Stimulated activated naive CD8-positive, alpha-beta T cell treated with anti-CD3 and anti-CD28 coated beads, Interleukin-15, amount 100 ng/mL, for 72 hours (primary cell): Measurements from ENCODE around the gene NR5A2.

ENCODE experiments used
- ATAC-seq: fragments of 150-1000 bp; cut with Tn5 transposase; 2 replicates; pipeline ENCODE4 v1.10.0; 2021; ENCODE audit warnings: mild to moderate bottlenecking, moderate library complexity
- DNase-seq, 2 donors: peaks; one replicate each; pipeline ENCODE4 v3.0.0; 2021 to 2022
- H3K27ac Mint-ChIP-seq, 2 donors: one replicate each; pipeline ENCODE4 v1.8.0; 2022; ENCODE audit warnings: mild to moderate bottlenecking in 2 of 2, mixed read lengths in 2 of 2, moderate library complexity in 2 of 2
- H3K27me3 Mint-ChIP-seq: one replicate; pipeline ENCODE4 v1.8.0; 2022; ENCODE audit warnings: mixed read lengths
- H3K4me1 Mint-ChIP-seq: one replicate; pipeline ENCODE4 v1.8.0; 2022; ENCODE audit warnings: mild to moderate bottlenecking, mixed read lengths
- H3K4me3 Mint-ChIP-seq, 2 donors: one replicate each; pipeline ENCODE4 v1.8.0; 2022; ENCODE audit warnings: mild to moderate bottlenecking in 2 of 2, mixed read lengths in 2 of 2, moderate library complexity in 1 of 2
- H3K9me3 Mint-ChIP-seq, 2 donors: one replicate each; pipeline ENCODE4 v1.8.0; 2022; ENCODE audit warnings: mixed read lengths in 2 of 2

NR5A2 gene

DNA sequence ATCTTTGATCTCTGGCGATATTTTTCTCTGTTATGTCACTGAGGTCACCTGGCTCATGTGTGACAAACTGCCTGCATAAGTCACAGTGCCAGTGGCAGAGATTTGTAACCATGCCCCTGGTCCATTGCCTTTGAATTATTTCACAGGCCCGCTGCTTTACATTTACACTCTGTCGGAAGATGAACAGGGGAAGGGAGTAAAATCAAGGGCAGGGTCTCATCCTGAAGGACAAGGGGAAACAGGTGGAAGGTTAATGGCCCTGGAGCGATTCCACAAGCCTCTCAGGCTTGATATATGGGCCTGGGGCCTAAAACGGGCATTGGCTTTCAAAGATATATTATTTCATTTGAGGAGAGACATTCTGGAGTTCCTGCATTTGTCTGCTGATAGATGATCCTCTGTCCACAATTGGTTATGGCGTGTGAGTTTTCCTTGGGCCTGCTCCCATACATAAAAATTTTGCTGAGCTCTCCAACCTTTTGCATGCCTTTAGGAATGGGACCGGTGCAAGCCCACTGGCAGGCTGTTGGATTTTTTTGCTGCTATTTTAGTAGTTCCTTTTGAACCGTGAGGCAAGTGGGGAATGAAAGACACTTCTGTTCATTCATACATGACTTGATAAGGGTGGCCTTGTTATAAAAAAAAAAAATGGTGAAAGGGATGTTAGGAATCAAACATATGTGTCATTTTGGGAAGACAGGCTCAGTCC lies 51.9 kb downstream of the NR5A2 start:
- H3K27me3 Mint-ChIP-seq = peaks cover 28% of the 10 kb centered on the region
- H3K9me3 Mint-ChIP-seq = no peaks in the 10 kb centered on the region
- no peak overlapping the region for H3K4me3 Mint-ChIP-seq
- ATAC-seq = no peak
- DNase-seq = no peak
- no peak overlapping the region for H3K27ac Mint-ChIP-seq
- no peaks in the 10 kb centered on the region for H3K4me1 Mint-ChIP-seq

DNA sequence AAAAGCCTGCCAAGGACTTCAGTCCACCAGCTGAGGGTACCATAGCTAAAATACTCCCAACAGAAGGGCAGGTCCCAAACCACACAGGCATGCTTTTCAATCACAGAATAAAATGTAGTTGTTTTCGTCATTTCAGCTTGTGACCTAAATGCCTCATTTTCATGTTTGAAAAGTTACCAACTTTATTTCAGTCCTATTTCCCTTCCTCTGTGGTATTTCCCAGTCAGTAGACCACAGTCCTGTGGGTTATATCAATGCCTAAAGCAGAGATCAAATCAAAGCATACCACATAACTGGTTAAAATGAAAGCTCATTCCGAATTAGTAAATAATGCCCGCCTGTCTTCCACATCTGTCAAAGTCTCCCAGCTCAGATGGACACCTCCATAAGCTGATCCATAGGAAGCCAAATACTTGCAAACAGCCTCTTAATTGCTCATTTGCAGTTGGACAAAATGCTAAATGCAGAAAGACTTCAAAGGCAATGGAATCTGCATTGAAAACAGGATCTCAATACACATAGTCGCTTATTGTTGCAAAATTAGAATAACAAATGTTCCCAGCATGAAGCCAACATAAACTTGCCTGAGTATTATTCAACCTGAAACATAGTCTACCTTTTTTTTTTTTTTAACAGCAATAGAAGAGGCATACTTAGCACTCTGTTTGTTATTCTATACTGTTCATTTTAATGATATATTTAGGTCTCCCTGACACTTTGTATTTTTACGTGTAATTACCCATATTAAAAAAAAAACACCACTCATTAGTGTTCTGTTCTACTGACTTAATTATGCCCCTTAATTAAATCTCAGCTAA lies 53.9 kb downstream of the NR5A2 start:
- H3K9me3 Mint-ChIP-seq = no peaks in the 10 kb centered on the region
- no peaks in the 10 kb centered on the region for H3K4me1 Mint-ChIP-seq
- H3K27me3 Mint-ChIP-seq = peaks cover 24% of the 10 kb centered on the region

DNA sequence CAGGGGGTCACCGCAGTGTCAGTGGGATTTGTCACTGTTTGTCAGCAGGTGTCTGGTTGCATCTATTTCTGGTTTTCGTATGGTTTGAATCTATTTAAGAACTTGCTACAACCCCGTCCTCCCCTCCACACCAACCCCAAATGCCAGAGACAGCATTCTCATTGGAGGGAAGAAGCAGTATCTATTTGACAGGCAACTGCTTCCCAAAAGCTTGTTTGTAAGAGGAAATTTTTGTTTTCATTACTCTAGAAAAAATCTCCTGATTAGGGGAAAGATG lies 54.4 kb downstream of the NR5A2 start:
- peaks cover 24% of the 10 kb centered on the region for H3K27me3 Mint-ChIP-seq
- H3K4me1 Mint-ChIP-seq = no peaks in the 10 kb centered on the region
- ATAC-seq (no peak), DNase-seq (no peak)
- H3K9me3 Mint-ChIP-seq = no peaks in the 10 kb centered on the region
- no peak overlapping the region for H3K27ac Mint-ChIP-seq
- no peak overlapping the region for H3K4me3 Mint-ChIP-seq

More for the DNA sequence above, 53.9 kb downstream of the NR5A2 start:
- H3K27ac Mint-ChIP-seq = no peak overlapping the region
- H3K4me3 Mint-ChIP-seq = no peak overlapping the region
- no peak for ATAC-seq
- DNase-seq = no peak

DNA sequence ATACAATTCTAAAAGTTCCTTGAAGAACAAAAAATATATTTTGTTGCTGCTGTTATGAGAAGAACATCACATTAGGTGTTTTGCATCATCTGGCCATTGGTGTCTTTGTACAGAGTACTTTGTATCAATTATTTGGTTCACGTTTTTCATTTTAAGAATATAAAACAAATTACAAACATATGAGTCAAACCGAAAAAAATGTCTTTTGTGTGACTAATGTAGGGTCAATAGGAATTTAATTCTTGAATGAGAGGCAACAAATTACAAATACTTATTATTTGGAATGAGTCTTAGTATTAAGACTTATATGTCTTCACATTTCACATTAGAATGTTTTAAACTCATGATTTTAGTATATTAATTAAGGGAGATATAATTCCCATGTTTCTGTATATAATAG lies 54.8 kb downstream of the NR5A2 start:
- Mint-ChIP-seq H3K27me3 (peaks cover 24% of the 10 kb centered on the region), H3K4me1 (no peaks in the 10 kb centered on the region), H3K9me3 (no peaks in the 10 kb centered on the region), H3K27ac (no peak overlapping the region), H3K4me3 (no peak overlapping the region)
- DNase-seq (no peak), ATAC-seq (no peak)

DNA sequence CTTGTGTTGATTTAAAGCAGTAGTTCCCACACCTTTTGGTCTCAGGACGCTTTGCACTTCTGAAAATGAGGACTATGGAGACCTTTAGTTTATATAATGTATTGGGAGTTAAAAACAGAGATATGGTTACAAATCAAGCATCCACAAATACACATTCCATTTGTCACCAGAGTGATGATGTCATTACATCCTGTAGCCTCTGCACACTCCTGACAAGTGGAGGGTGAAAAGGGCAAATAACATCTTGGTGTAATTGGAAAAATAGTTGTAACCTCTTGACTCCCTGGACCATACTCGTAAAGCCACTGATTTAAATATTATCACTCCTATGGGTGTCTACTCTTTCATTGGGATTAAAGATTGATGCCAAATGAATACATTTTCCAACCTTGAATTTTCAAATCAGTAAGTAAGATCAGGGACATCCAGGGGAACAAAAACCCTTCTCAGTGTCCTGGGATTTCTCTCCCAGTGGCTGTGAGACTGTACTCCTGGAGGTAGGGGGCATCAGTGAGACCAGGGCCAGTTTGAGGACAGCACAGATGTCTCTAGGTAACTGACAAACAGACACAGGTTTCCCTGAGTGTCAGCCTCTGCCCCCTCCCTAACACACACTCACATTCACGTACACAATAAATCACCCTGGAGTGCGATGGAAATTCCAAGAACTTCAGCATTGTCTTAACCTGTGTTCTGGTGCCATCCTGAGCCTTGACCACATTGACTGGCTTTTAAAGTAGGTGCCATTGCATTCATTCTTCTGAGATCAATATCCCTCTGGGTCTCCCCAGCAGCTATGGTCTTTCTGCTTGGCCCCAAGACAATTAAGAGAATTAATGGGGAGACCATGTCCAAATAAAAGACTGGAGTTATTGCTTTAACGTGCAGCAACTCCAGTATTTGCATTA lies 63.0 kb downstream of the NR5A2 start:
- ATAC-seq = no peak
- no peaks in the 10 kb centered on the region for H3K9me3 Mint-ChIP-seq
- DNase-seq = no peak
- H3K4me3 Mint-ChIP-seq = no peak overlapping the region
- no peaks in the 10 kb centered on the region for H3K4me1 Mint-ChIP-seq
- H3K27ac Mint-ChIP-seq = no peak overlapping the region
- peaks cover 29% of the 10 kb centered on the region for H3K27me3 Mint-ChIP-seq

DNA sequence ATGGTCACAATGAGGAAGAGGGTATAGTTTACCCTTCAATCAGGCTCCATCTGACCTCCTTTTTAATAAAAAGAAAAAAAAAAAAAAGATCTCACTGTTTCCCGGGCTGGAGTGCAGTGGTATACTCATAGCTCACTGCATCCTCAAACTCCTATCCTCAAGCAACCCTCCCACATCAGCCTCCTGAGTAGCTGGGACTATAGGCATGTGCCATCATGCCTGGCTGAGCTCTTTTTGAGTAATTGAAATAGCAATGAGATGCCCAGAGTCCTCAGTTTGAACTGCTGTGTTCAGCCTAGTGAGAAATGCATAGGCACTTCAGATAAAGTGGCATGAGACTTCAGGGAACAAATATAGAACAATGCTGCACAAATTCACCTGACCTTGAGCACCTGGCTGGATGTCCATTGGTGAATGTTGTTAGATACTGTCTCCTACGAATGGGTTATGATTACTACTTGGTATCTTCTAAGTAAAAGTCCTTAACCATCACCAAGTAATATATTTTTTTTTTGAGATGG lies 67.6 kb downstream of the NR5A2 start:
- DNase-seq (no peak), ATAC-seq (no peak)

DNA sequence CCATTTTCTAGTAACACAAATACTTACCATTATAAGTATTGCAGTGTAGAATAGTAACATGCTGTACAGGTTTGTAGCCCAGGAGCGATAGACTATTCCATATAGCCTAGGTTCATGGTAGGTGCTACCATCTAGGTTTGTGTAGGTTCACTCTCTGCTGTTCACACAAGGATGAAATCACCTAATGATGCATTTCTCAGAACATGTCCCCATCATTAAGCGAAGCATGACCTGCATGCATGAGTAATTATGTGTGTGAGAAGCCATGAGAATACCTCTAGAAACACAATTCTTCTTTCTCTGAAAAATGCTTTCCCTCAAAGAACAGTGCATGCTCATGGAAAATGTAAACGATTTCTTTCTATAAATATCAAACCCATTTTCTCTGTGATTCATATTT lies 69.3 kb downstream of the NR5A2 start:
- Mint-ChIP-seq H3K27me3 (no peaks in the 10 kb centered on the region), H3K9me3 (no peaks in the 10 kb centered on the region), H3K4me3 (no peak overlapping the region), H3K4me1 (peaks cover 5% of the 10 kb centered on the region), H3K27ac (no peak overlapping the region)
- ATAC-seq = no peak
- no peak for DNase-seq

More for the DNA sequence above, 67.6 kb downstream of the NR5A2 start:
- Mint-ChIP-seq H3K27me3 (peaks cover 7% of the 10 kb centered on the region), H3K4me3 (no peak overlapping the region), H3K27ac (no peak overlapping the region), H3K9me3 (no peaks in the 10 kb centered on the region), H3K4me1 (peaks cover under 1% of the 10 kb centered on the region)

DNA sequence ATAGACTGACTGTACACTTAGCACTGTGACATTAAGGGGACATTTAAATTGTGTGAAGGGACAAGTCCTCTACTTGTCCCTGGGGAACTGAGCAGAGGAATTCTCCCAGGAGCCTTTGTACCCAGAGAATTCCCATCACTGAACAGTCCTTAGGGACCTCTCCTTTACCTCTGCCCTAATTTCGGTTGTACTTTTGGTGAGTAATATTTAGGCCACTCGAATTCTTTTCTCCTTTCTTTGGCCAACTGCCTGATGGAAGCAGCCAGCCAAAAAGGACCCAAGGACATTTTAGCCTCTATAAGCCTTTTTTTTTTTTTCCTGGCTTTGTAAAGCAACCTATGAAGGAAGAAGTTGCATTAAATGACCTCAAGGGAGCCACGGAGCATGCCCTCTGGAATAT lies 71.5 kb downstream of the NR5A2 start:
- Mint-ChIP-seq H3K4me1 (peaks cover 5% of the 10 kb centered on the region), H3K9me3 (no peaks in the 10 kb centered on the region), H3K27me3 (no peaks in the 10 kb centered on the region), H3K4me3 (no peak overlapping the region), H3K27ac (no peak overlapping the region)
- ATAC-seq = no peak
- DNase-seq = no peak

DNA sequence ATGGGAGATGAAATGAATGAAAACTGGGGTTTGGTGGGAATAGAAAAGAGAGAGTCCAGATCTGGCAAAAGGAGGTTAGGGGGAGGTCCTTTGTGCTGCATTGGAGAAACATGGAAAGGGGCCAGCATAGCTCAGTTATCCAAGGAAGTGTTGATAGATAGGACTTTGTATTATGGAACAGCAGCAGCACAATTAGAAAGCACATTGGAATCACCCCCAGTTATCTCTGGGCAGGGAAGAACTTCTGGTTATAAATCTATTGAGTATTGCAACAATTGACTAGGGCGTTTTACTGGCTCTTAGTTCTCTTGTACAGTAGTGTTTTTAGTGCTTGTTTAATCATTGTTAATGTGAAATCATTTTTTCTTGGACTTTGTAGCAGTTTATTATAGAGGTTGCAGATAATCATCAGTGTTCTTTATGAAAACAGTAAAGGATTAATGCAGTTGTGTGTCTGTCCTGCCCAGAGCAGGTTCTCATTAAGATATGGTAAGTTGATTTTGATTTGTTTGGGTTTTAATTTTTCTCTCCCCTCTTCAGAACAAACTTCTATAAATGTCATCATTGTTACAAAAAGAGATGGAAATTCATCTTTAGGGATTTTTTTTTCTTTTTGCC lies 76.6 kb downstream of the NR5A2 start:
- H3K27me3 Mint-ChIP-seq = no peaks in the 10 kb centered on the region
- DNase-seq (no peak), ATAC-seq (no peak)
- no peaks in the 10 kb centered on the region for H3K9me3 Mint-ChIP-seq
- peaks cover 9% of the 10 kb centered on the region for H3K4me1 Mint-ChIP-seq
- no peak overlapping the region for H3K27ac Mint-ChIP-seq
- H3K4me3 Mint-ChIP-seq = no peak overlapping the region

DNA sequence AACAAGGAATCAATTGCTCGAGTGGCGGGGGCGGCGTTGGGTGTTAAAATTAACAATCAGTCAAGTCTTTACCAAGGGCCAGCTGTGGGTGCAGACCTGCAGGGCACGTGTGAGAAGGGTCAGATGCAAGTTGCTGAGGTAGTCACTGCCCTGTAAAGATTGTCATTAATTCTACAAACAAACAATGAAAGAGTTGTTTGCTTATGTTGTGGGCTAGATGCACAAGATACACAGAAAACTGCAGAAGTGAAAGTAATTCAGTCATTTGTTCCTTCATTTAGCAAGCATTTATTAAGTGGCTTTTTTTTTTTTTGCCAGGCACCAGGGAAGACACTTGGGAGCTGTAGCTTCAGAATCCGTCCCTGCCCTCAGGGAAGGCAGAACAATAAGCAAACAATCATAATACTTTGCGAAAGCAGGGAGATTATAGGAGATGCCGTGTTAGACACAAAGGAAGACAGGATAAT lies 79.5 kb downstream of the NR5A2 start:
- no peak overlapping the region for H3K4me3 Mint-ChIP-seq
- ATAC-seq (no peak), DNase-seq (no peak)
- H3K9me3 Mint-ChIP-seq = no peaks in the 10 kb centered on the region
- peaks cover 4% of the 10 kb centered on the region for H3K4me1 Mint-ChIP-seq
- no peaks in the 10 kb centered on the region for H3K27me3 Mint-ChIP-seq
- H3K27ac Mint-ChIP-seq = peak overlapping the region in 1 of 2 donors; percentile 60

DNA sequence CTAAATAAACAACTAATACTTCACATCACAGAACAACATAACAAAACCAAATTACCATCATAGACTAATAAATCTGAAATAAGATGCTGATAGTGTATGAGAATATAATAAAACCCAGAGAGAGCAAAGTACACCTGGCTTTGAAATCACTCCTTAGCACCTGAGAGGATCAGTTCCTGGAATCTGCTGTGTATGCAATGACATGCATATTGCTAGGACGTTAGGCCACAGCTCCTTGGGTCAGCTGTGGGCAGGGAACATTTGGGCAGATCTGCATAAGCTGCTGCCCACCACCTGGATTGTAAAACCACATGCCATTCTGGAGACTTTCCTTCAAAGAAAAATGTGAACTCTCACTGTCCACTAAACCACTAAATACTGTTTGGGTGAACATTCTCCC lies 81.1 kb downstream of the NR5A2 start:
- Mint-ChIP-seq H3K9me3 (no peaks in the 10 kb centered on the region), H3K27ac (no peak overlapping the region), H3K27me3 (peaks cover 12% of the 10 kb centered on the region), H3K4me1 (peaks cover 4% of the 10 kb centered on the region), H3K4me3 (no peak overlapping the region)
- ATAC-seq = no peak
- DNase-seq = no peak

DNA sequence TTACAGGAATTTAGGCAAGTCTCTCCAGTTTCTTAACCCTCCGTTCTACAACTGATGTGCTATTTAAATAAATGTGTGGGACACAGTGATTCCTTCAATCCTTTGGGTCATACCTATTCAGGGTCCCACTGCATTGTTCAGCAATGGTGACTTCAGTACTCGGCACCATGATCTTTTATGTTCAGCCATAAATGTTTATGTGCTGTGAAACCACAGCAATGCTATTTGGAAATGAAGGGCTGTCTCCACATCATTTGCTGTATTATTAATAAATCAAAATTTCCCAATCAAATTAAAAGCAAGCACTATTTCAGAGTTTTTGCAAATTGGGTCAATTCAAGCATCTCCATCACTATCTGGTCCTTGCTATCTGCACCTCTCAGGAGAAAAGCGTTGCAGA lies 84.8 kb downstream of the NR5A2 start:
- H3K27ac Mint-ChIP-seq = no peak overlapping the region
- no peaks in the 10 kb centered on the region for H3K9me3 Mint-ChIP-seq
- H3K4me1 Mint-ChIP-seq = peaks cover 1% of the 10 kb centered on the region
- no peak for DNase-seq
- H3K4me3 Mint-ChIP-seq = no peak overlapping the region
- no peak for ATAC-seq
- peaks cover 12% of the 10 kb centered on the region for H3K27me3 Mint-ChIP-seq

DNA sequence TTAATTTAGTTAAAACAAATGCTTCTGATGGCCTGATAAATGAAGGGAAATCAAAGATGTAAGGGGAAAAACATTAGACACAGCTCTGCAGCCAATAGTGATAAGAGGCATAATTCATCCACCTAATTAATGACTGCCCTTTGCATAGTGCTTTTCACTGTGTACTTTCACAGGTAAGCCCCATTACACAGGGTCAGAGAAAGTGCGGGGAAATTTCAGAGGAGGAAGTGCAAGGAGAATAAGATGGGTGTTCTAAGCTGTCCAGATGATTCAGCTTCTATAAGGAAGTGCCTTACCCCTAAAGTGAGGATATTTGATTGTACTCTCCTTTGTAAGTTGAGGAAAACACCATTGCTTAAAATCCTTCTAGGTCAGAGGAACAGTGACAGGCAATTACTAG lies 88.0 kb downstream of the NR5A2 start:
- peaks cover 6% of the 10 kb centered on the region for H3K4me1 Mint-ChIP-seq
- H3K9me3 Mint-ChIP-seq = no peaks in the 10 kb centered on the region
- peaks cover 12% of the 10 kb centered on the region for H3K27me3 Mint-ChIP-seq
- ATAC-seq (no peak), DNase-seq (no peak)
- no peak overlapping the region for H3K27ac Mint-ChIP-seq
- H3K4me3 Mint-ChIP-seq = no peak overlapping the region

DNA sequence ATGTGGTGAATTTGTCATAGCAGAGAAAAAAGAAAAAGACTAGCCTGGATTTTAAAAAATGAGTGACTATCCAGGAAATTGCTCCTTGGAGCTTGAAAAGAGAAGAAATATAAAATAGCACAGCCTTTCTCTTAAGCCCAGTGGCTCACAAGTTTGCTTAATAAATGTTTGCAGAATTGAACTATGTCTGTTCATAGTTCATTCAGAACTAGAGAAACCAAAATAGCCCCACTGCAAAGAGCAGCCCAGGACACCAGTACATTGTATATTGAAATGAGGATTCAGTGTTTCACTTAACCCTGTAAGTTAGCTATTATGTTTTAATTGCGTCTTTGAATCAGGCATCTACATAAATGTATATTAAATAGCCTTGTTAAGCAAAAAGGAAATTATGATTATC lies 88.8 kb downstream of the NR5A2 start:
- Mint-ChIP-seq H3K9me3 (no peaks in the 10 kb centered on the region), H3K27ac (no peak overlapping the region), H3K27me3 (peaks cover 12% of the 10 kb centered on the region), H3K4me1 (peaks cover 6% of the 10 kb centered on the region), H3K4me3 (no peak overlapping the region)
- DNase-seq (no peak), ATAC-seq (no peak)

DNA sequence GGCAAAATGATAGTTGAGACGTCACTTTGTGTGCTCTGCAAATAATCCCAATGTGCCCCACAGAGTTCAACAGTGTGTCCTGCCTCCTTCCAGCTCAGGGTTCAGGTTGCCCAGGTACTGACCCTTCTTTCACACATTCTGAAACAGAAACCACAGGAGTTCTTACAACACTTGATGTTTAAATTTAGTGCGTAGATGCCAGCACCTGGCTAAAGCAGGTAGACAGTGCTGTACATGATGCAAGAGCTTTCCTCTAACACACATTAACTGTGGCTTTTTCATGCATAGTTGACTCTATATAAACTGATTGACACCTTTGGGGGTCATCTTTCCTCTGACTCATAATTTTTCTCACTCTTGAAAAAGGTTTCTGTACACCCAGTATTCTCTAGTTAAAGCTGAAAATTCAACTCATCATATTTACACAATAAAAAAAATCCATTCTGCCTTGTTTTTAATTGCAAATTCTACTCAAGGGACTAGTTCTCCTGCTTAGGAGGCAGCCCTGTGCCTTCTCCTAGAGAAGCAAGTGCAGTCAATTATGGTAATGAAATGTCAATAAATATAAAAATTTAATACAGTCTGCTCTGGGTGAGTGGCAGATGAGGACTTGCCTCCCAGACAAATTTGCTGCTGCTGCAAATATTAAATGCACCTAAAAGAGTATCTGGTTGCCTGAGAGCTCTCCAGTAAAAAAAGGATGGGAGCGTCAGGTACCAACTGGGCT lies 91.4 kb downstream of the NR5A2 start:
- no peaks in the 10 kb centered on the region for H3K9me3 Mint-ChIP-seq
- no peak overlapping the region for H3K4me3 Mint-ChIP-seq
- DNase-seq = no peak
- peaks cover 6% of the 10 kb centered on the region for H3K4me1 Mint-ChIP-seq
- peaks cover 8% of the 10 kb centered on the region for H3K27me3 Mint-ChIP-seq
- ATAC-seq = peak; percentile 83
- H3K27ac Mint-ChIP-seq = peak overlapping the region; percentile 89 to 93
